Lower leg skin (tissue), 4 donors: Measurements from ENCODE around the gene ZSWIM3. TPM values are rescaled to one million over a fixed set of nuclear protein-coding genes. Genes with fewer than 3 reads are reported as not detected.
"Not testable (repeated sequence)": the region's sequence is repeated elsewhere in the genome, so short reads cannot be mapped to it uniquely, and the experiment has no call there.

Experiments used
- DNase-seq, 2 donors: peaks; one replicate each; pipeline ENCODE4 v3.0.0-alpha.2; 2019; ENCODE audit warnings: low spot score in 2 of 2
- H3K4me3 ChIP-seq: fragments of 200-600 bp; sonication (generic); 2 replicates; pipeline ENCODE4 v1.5.1; 2017; ENCODE audit warnings: mild to moderate bottlenecking, low read depth; ENCODE audit not compliant: poor library complexity, severe bottlenecking
- POLR2A ChIP-seq, 2 donors: fragments of 450-650 bp; IDR thresholded peaks; one replicate each; pipeline ENCODE4 v1.6.1; 2016 to 2017; ENCODE audit warnings: antibody characterized with exemption in 2 of 2, mild to moderate bottlenecking in 1 of 2, moderate library complexity in 1 of 2
- WGBS, 2 donors: methylation state at CpG; one replicate each; pipeline ENCODE4 v1.1.5; 2018; 5-methylcytosine and 5-hydroxymethylcytosine counted together
- intact Hi-C: fragments of 100-400 bp; cut with DNase I; formaldehyde crosslinking; loops from one replicate; pipeline ENCODE4 v1.15.0; 2023; ENCODE audit warnings: low total_unique reads
- total RNA-seq, 4 donors: library from RNA; depleted of rRNA; stranded (reverse); fragments of >200 nt; gene quantifications; one replicate each; pipeline ENCODE4 v1.1.0, GENCODE V29; 2016
- TF ChIP-seq, protein P1 (sequence below), 3 donors: fragments of 450-650 bp; IDR thresholded peaks; one replicate each; pipeline ENCODE4 v1.5.1; 2016; ENCODE audit warnings: antibody characterized with exemption in 3 of 3, mild to moderate bottlenecking in 3 of 3, moderate library complexity in 2 of 3

Gene ZSWIM3
- total RNA-seq, 4 donors from 2014 or later, result 3.7 to 4.6 (median 4.0) TPM

DNA sequence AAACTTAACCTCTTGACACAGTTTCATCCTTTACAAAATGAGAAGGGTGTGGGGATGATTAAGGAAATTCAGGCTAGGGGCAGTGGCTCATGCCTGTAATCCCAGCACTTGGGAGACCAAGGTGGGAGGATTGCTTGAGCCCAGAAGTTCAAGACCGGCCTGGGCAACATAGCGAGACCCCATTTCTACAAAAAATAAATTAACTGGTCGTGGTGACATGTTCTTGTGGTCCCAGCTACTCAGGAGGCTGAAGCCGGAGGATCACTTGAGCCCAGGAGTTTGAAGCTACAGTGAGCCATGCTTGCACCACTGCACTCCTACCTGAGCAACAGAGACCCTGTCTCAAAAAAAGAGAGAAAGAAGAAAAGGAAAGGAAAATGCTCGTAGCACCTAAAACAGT lies 9.0 kb downstream of the ZSWIM3 start:
- no peak for DNase-seq
- H3K4me3 ChIP-seq, result no peak overlapping the region
- TF ChIP-seq, protein P1, sequence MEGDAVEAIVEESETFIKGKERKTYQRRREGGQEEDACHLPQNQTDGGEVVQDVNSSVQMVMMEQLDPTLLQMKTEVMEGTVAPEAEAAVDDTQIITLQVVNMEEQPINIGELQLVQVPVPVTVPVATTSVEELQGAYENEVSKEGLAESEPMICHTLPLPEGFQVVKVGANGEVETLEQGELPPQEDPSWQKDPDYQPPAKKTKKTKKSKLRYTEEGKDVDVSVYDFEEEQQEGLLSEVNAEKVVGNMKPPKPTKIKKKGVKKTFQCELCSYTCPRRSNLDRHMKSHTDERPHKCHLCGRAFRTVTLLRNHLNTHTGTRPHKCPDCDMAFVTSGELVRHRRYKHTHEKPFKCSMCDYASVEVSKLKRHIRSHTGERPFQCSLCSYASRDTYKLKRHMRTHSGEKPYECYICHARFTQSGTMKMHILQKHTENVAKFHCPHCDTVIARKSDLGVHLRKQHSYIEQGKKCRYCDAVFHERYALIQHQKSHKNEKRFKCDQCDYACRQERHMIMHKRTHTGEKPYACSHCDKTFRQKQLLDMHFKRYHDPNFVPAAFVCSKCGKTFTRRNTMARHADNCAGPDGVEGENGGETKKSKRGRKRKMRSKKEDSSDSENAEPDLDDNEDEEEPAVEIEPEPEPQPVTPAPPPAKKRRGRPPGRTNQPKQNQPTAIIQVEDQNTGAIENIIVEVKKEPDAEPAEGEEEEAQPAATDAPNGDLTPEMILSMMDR (IDR thresholded peaks at IDR 0.05), result no peak
- TF ChIP-seq POLR2A (IDR thresholded peaks at IDR 0.05), result no peak
- 88 to 96% methylated on average over 5 of the region's 5 CpGs for WGBS, 2 donors
- intact Hi-C loops, result no loop called here

GRCh38 chr20:45867136-45867818 lies 9.9 kb downstream of the ZSWIM3 start:
- H3K4me3 ChIP-seq, result no peak overlapping the region
- 88% methylated on average over 6 of the region's 6 CpGs for WGBS, 2 donors
- TF ChIP-seq, protein P1 (IDR thresholded peaks at IDR 0.05), result no peak
- TF ChIP-seq POLR2A (IDR thresholded peaks at IDR 0.05), result no peak
- DNase-seq, result no peak
- intact Hi-C loops, result no loop called here

DNA sequence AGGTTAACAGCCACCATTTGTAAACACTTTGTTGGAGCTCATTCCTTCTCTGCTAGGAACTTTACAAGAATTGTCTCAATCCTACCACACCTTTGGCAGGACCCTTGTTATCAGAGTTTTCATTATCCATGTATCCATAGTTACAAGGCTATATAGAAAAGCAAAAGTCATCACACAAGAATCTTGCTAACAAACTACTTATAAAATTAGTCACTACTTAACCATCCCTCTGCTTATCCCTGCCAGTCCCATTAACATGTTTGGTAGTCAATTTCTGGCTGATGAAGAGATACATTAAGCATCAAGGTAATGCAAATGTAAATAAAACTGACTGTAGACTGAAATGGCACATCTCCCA lies 10.4 kb downstream of the ZSWIM3 start:
- no peak for DNase-seq
- intact Hi-C loops, result no loop called here
- H3K4me3 ChIP-seq, result no peak overlapping the region
- TF ChIP-seq, protein P1 (IDR thresholded peaks at IDR 0.05), result no peak
- TF ChIP-seq POLR2A (IDR thresholded peaks at IDR 0.05), result no peak

DNA sequence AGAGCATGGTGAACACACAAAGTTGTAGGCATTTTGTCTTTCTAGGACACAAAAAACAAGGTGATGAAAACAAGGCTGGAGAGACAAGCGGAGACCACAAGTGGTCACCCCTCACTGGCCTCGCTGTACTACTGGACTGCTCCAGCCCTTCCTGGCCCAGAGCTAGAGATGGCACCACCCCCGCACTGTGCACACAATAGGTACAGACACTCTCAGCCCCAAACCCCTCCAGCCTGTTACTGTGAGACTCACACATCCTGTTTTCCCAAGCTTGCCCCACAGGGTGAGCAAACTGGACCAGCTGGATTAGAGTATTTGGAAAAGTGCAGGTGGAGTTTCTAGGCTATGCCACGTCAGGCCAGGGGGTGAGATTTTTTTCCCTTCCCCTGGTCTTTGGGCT lies 15.2 kb downstream of the ZSWIM3 start:
- TF ChIP-seq, protein P1 (IDR thresholded peaks at IDR 0.05), result no peak
- TF ChIP-seq POLR2A (IDR thresholded peaks at IDR 0.05), result no peak
- intact Hi-C loops, result no loop called here
- DNase-seq, result no peak
- H3K4me3 ChIP-seq, result no peak overlapping the region
- WGBS, 2 donors, result 86 to 92% methylated on average over 4 of the region's 4 CpGs

DNA sequence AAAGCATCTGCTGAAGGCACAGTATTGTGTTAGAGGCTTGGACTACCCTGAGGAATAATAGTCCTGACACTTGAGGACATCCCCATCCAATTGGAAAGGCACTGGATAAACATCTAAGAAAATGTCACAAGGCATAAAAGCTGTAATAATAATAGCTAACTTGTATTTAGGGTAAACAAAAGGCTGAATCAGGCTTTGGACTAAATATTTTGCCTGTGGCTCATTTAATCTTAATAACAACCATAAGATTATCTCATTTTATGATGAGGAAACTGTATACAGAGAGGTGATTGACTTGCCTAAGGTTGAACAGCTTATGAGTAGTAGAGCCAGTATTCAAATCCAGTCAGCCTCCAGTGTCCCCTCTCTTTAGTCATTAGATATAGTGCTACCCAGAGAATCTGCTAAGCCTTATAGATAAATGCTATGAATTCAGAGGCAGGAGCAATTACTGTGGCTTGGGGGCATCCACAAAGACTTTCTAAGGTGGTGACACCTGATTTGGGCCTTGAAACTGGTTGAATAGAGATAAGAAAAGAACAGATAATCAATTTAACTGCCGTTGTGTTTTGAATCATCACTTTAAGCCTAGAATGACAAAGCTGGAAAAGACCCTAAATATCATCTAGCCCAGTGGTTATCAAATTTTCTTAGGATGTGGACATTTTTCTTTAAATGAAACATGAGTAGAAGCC lies 16.1 kb downstream of the ZSWIM3 start:
- WGBS, 2 donors, result 81 to 84% methylated on average over 1 of the region's 1 CpG
- intact Hi-C loops, result no loop called here
- no peak for DNase-seq
- H3K4me3 ChIP-seq, result no peak overlapping the region
- TF ChIP-seq, protein P1 (IDR thresholded peaks at IDR 0.05), result no peak
- TF ChIP-seq POLR2A (IDR thresholded peaks at IDR 0.05), result no peak

GRCh38 chr20:45874104-45874481 lies 16.7 kb downstream of the ZSWIM3 start:
- H3K4me3 ChIP-seq, DNase-seq, intact Hi-C loops: not testable (repeated sequence)
- WGBS, 2 donors, result 90 to 95% methylated on average over 10 of the region's 10 CpGs
